Limb (tissue), 2 donors: ENCODE data around the gene ANP32B.

Experiments
- DNase-seq, 2 donors: peaks; one replicate each; pipeline ENCODE4 v3.0.0-alpha.2; 2016; ENCODE audit errors: extremely low spot score in 2 of 2

ANP32B gene

GRCh38 chr9:98064623-98065392 is 81.7 kb downstream of the ANP32B start:
- no peak for DNase-seq
